Amygdala (tissue), 56 donors: ENCODE results near the gene SPPL2B.
"Not testable (repeated sequence)": the region's sequence is repeated elsewhere in the genome, so short reads cannot be mapped to it uniquely, and the experiment has no call there.

Experiments
- DNase-seq, 56 donors: peaks; one replicate each; lab custom pipeline; 2025; lab: John Stamatoyannopoulos, UW

Gene SPPL2B

GRCh38 chr19:2328401-2329148, at the start of gene SPPL2B, which contains the start of gene LSM7:
TSS of gene SPPL2B (plus strand) at chr19:2328684. CDS start at chr19:2328710, 26 bp downstream.
TSS of gene LSM7 (minus strand) at chr19:2328586. CDS start at chr19:2328566, 20 bp downstream.
- peak; percentile 24 to 94 (median 79) for DNase-seq

GRCh38 chr19:2280633-2281264, 47.7 kb upstream of the SPPL2B start:
- DNase-seq, result no peak

DNA sequence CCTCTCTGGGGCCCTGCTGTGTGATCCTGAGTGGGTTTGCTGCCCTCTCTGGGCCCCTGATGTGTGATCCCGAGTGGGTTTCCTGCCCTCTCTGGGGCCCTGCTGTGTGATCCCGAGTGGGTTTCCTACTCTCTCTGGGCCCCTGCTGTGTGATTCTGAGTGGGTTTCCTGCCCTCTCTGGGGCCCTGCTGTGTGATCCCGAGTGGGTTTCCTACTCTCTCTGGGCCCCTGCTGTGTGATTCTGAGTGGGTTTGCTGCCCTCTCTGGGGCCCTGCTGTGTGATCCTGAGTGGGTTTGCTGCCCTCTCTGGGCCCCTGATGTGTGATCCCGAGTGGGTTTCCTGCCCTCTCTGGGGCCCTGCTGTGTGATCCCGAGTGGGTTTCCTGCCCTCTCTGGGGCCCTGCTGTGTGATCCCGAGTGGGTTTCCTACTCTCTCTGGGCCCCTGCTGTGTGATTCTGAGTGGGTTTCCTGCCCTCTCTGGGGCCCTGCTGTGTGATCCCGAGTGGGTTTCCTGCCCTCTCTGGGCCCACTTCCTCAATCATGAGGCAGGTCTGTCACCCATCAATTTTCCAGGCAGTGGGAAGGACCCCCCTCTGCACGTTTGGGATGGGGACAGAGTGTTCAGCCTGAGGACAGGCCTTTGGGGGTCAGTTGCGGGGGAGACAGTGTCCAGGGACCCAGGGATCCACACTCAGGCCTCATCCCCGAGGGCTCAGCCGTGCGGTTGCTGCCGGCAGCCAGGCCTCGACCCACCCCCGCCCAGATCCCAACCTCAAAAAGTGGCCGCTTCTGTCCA, 47.0 kb upstream of the SPPL2B start:
- not testable (repeated sequence) for DNase-seq

DNA sequence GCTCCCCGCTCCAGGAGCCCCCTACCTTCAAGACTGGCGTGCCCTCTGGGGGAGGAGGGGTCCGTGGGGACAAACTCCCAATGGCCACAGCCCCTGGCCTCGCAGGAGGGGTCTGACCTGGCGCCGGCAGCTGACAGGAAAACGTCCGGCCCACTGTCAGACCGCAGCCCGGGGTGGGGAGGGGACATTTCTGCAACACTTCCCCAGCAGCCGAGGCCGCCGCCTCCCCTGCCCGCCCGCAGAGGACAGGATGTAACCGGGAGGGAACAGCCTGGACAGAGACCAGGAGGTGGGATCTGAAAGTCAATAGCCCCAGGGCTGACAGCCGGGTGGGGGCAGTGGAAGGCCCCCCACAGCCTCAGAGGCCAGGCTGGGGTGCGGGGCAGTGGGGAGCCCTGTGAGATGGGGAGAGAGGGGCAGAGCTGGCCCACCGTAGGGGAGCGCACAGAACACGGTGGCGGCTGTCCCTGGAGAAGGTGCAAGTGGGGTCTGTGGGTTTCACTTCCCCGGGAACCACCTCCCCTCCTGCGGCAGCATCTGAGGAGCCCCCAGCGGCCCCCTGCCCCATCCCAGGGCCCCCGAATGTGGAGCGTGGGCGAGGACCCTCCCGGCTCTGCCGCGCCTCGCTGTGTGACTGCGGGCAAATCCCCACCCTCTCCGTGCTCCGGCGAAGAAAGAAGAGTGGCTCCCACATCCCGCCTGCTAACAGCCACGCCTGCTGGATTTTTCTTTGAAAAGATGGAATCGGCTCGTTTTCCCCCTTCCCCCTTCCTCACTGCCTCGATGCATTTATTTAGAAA, 46.2 kb upstream of the SPPL2B start, which contains the start of gene PEAK3:
Gene PEAK3 (minus strand): TSS at position 114 of the 800 bp plus-strand sequence. CDS start 1,244 bp downstream, outside the sequence.
- DNase-seq, result peak in 20 of 56 donors; percentile 9 to 58 (median 33)

- no peak for DNase-seq
These were observed 45.6 kb upstream of the SPPL2B start for GRCh38 chr19:2282862-2283237.

GRCh38 chr19:2283835-2284507, 44.5 kb upstream of the SPPL2B start:
- DNase-seq, result no peak

DNA sequence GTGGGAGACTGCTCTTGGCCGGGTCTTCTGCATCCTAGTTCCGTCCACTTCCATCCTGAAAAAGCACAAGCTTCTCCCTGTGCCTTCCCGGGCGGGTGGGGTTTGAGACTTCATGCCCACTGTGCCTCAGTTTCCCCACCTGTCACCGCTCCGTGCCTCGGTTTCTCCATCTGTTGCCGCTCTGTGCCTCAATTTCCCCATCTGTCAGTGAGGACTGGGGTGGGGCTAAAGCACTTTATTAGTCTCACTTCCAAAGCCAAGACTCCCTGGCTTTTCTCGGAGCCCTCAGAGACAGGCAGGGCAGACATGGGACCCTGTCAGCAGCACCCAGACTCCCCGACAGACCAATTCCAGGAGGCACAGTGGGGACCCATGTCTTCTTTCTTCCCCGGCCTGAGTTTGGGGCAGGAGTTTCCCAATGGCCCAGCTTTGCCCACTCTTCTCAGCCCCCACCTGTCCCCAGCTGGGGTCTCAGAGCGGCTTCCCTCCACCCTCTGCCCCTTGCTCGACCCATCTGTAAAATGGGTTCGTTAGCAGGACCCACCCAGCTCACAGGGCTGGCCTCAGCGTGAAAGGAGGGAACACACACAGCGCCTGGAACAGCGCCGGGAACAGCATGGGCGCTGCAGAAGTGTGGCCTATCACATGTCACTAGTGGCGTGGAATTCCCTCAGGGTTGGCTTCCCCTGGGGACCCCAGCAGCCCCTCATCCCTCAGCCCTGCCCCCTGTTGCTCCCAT, 41.9 kb upstream of the SPPL2B start:
- no peak for DNase-seq

- DNase-seq, result no peak
These were observed 40.7 kb upstream of the SPPL2B start for GRCh38 chr19:2287585-2288337.

DNA sequence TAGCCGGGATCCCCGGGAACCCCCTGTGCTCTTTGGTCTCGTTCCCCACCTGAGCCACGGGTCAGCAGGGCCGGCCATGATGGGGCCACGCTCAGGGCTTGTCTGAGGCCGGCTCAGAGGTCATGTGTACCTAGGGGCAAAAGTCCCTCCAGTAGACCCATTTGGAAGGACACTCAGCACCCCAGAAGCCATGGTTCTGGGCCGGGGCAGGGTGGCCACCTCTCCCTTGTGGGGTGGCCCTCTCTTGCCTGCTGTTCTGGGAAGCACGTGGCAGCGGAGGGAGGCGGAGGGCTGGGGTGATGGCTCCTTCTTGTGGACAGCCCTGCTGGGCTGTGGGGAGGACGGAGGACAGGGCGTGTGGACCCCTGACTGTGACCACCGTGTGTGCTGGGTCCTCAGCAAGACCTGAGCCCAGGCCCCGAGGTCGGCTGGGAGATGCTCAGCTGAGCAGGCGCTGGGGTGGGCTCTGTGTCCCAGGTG, 40.1 kb upstream of the SPPL2B start:
- DNase-seq, result no peak

- DNase-seq, result no peak
These were observed 39.4 kb upstream of the SPPL2B start for GRCh38 chr19:2288818-2289713.

DNA sequence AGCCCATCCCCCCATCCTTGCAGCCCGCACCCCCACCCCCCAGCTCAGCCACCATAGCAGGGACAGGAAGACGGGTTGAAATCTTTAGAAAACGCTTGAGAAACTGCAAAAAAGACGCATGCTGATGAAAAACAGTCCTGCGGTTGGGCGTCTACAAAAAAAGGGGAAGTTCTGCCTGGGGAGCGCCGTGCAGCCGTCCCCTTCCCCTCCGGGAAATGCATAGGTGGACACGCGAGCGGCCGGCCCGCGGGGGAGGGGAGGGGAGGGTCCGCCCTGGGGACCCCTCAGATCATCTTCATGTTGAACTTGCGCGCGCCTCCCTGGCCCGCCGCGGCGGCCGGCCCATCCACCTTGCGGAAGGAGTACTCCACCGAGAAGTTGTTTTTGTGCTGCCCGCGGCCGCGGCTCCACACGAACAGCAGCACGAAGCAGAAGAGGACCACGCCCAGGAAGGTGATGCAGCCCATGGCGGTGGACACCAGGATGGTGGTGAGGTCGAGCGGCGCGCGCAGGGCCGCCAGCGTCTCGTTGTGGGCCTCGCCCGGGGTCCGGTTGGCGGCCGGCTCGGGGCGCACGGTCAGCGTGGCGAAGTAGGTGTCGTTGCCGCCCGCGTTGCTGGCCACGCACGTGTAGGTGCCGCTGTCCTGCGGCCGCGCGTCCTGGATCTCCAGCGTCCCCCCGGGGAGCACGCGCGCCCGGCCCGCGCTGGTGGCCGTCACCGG, 38.6 kb upstream of the SPPL2B start:
- peak in 2 of 56 donors; percentile 23 to 40 for DNase-seq

GRCh38 chr19:2290441-2291184, 37.9 kb upstream of the SPPL2B start:
- no peak for DNase-seq

- DNase-seq, result peak in 1 of 56 donors; percentile 28
These were observed 37.2 kb upstream of the SPPL2B start for GRCh38 chr19:2291185-2291751.

DNA sequence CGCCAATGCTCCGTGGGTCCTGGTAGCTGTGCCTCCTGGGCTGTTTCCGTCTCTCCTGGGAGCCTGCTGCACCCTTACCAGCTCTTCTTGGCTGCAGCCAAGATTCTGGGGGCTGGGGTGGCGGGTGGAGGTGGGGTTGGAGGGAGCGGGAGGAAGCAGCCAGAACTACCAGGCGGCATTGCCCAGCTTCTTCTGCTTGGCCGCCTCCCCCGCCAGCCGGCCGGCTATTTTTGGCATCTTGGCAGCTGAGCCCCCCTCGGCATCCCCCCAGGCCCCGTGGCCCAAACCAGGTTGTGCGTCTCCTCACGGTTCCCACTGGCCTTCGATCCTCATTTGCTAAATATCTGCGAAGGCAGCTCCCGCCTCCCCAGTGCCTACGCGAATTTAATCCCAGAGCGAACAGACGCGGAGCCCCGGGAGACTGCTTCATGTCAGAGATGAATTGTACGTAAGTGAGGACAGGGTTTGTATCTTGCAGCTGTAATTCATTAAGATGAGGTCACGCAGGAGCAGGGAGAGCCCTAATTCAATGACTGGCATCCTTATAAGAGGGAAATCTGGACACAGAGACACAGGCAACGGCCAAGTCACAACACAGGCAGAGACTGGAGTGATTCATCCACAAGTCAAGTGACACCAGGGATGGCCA, 33.7 kb upstream of the SPPL2B start:
- DNase-seq, result peak in 41 of 56 donors; percentile 15 to 75 (median 50)

DNA sequence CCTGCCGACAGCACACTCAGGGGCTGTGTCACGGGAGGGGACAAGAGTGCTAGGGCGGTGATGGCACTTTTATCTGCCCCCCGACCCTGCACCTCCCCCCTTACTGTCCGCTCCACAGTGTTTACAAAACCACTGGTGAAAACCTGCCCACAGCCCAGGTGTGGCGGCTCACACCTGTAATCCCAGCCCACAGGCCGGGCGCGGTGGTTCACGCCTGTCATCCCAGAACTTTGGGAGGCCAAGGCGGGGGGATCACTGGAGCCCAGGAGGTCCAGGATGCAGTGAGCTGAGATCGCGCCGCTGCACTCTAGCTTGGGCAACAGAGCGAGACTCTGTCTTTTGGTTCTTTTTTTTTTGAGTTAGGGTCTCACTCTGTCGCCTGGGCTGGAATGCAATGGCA, 32.3 kb upstream of the SPPL2B start:
- DNase-seq, result no peak
